ENCODE data around the gene TBC1D22B.
A peak's percentile ranks its signal among the peaks of the same experiment; 100 is the strongest.

Gene TBC1D22B

GRCh38 chr6:37257634-37258404, at the start of gene TBC1D22B, which contains the start of gene TMEM217:
Gene TBC1D22B (plus strand): TSS chr6:37257772. CDS start chr6:37257918, 146 bp downstream.
Gene TMEM217 (minus strand): TSS chr6:37258144. CDS start chr6:37219030, 39,114 bp downstream.
- DNase-seq, result peak; percentile 83

DNA sequence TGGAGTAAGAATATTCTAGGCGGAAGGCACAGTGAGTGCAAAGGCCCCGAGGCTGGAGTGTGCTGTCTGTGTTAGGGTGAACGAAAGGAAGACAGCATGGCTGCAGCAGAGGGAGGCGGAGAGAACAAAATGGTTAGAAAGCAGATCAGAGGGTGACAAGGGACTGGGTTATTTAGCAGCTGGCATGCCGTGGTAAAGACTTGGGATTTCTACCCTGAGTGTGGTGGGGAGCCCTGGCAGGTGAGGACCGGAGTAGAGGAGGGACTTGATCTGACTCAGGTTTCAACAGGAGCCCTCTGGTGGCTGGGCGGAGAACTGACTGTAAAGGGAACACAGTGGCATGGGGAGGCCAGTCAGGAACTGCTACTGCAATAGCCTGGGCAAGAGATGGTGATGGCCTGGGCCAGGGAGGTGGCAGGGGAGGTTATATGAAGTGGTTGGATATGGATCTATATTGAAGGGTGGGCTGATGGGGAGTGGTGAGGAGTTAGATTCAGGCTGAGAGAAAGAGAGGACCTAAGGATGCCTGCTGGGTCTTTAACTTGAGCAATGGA, 49.6 kb upstream of the TBC1D22B start:
- DNase-seq, result peak; percentile 29

GRCh38 chr6:37208793-37209192, 48.8 kb upstream of the TBC1D22B start:
- DNase-seq, result no peak

- no peak for DNase-seq
Observed at GRCh38 chr6:37209461-37210205, 47.9 kb upstream of the TBC1D22B start.

DNA sequence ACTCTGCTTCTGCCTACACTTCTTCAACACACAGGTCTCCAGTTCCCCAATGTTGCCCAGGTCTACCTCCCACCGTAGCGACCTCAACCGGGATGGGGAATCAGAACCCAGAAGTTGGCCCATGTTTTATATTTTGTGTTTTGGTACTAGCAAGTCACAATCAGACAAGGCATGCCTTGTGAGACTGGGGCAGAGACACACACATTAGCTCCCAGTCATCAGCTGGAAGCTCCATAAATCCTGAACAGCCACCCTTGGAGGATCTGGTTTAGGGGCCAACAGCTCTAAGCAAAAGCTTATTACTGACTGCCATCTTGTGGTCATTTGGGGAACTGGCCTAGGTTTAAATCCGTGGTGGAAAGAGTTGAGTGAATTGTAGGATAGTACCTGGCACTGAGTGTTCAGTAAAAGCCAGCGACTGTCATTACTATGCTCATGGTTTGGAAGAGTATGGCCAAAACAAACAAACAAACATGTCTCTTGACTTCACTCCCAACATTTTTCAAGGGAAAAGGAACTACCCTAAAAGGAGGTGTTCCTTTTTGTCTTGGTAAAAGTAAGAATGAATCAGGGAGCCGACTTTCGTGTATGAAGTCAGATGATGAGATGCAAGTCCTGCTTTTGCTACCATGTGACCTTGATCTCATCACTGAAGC, 47.1 kb upstream of the TBC1D22B start:
- DNase-seq, result peak; percentile 47

DNA sequence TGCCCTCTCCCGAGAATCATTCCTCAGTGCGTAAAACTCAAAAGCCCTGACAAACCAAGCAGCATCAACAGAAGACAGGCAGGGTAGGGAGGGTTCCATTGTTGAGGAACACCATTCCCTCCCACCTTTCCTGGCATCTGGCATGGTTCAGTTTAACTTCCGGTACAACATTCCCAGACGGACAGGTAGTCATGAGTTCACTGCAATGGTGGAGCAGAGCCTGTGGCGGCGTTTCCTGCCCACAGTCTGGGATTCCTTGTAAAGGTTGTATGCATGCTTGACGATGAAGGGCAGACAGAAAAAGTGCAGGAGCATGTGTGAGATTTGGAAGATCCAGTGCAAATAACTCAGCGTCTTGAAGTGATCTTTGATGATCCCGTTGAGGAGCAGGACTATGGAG, 45.3 kb upstream of the TBC1D22B start:
- DNase-seq, result no peak

DNA sequence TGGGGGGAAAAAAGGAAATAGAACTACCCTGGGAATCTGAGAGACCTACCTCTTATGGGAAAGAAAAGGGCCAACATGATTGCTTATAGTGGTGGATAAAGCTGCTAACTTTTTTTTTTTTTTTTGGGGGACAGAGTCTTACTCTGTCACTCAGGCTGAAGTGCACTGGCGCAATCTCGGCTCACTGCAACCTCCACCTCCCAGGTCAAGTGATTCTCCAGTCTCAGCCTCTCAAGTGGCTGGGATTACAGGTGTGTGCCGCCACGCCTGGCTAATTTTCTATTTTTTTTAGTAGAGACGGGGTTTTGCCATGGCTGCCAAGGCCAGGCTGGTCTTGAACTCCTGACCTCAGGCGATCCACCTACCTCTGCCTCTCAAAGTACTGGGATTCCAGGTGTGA, 39.5 kb upstream of the TBC1D22B start:
- DNase-seq, result no peak

GRCh38 chr6:37218511-37218910, 39.1 kb upstream of the TBC1D22B start:
- DNase-seq, result no peak

- no peak for DNase-seq
Observed at GRCh38 chr6:37221585-37222124, 35.9 kb upstream of the TBC1D22B start.

- peak; percentile 89 for DNase-seq
Observed at GRCh38 chr6:37222125-37222967, 35.2 kb upstream of the TBC1D22B start.

DNA sequence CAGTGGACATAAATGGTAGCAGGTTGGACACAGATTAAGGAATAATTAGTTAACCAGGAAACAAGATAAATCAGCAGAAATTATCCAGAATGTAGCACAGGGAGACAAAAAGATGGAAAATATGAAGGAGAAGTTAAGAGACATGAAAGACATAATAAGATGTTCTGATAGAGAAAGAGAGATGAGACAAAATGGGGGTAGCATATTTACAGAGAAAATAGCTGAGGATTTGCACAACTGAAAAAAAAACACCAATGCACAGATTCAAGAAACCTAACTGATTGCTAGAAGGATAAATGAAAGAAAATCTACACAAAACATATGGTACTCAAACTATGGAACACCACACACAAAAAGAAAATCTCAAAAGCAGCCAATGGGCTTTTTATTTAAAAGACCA, 34.6 kb upstream of the TBC1D22B start:
- no peak for DNase-seq

DNA sequence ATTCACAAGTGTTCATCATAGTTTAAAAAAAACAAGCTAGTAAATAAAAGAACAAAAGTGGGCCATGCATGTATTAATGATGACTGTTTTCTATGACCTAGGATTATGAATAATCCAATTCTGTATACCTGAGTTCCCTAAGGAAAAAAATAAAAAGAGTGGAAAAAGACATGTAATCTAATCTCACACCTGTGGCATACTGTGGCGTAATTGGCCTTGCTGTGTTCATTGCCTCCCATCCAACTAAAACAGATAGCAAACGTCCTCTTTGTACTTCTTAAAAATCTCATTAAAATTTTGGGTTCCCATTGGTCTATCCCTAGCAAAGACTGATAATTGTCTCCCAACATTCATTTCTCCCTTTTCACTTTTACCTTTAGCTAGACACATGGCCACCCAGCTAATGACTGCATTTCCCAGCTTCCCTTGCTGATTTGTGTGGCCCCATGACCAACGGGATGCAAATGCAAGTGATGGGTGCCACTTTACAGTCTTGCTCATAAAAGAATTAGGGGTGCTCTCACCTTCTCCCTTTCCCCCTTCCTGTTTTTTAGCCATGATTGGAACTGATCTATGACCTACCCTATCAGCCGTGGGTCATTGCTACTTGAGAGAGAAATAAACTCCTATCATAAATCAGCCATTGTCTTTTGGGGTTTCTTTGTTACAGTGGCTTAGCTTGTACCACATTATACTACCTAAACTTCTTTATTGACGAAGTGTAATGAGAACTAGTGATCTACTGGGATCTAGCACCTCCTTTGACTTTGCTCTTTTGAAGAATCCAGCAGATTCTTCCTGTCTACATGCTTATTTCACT, 32.0 kb upstream of the TBC1D22B start:
- DNase-seq, result no peak

DNA sequence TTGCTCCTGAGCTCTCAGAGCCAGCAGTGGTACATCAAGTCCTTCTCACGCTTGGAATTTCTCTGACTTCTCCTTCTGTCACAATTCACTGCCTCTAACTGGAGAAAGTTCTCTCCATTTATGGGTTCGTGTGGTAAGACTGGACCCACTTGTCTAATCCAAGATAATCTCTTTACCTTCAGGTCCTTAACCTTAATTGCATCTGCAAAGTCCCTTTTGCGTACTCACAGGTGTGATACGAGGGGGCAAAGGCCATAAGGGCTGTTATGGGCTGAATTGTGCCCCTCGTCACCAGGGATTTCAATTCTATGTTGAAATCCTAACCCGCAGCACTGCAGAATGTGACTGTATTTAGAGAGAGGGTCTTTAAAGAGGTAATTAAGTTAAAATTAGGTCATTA, 27.5 kb upstream of the TBC1D22B start:
- DNase-seq, result no peak

DNA sequence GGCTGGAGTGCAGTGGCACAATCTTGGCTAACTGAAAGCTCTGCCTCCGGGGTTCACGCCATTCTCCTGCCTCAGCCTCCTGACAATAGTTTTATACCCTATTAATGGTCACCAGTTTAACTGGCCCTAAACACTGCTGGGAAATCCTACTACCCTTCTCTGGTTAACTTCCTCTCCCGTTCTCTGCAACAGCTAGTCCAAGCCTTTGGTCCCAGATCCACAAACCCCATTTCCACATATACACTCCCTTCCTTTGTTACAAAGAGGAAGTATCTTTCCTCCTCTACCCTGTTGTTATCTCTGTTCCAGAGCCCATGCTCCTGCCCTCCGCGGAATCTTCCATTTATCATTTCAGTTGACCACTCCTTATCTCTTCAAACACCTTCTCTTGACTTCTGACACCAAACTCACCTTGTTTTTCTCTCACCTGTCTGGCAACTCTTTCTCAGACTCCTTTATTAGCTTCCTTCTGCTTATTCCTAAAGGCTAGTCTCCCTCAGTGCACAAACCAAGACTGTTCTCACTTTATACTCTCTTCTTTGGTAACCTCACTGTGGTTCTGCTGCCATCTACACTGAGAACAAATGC, 25.0 kb upstream of the TBC1D22B start:
- DNase-seq, result no peak

DNA sequence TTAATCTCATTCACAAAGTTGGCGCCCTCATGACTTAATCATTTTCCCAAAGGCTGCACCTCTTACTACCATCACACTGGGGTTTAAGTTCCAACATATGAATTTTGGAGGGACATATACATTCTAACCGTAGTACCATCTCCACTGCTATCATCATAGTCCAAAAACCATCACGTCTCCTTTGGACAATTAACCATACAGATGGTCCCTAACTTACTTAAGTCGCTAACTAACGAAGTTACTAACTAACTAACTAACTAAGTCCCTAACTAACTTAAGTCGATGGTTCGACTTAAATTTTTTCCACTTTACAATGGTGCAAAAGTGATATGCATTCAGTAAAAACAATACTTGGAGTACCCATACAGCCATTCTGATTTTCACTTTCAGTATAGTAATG, 24.0 kb upstream of the TBC1D22B start:
- no peak for DNase-seq

- DNase-seq, result no peak
Observed at GRCh38 chr6:37236921-37237320, 20.7 kb upstream of the TBC1D22B start.

- no peak for DNase-seq
Observed at GRCh38 chr6:37237789-37238188, 19.8 kb upstream of the TBC1D22B start.

DNA sequence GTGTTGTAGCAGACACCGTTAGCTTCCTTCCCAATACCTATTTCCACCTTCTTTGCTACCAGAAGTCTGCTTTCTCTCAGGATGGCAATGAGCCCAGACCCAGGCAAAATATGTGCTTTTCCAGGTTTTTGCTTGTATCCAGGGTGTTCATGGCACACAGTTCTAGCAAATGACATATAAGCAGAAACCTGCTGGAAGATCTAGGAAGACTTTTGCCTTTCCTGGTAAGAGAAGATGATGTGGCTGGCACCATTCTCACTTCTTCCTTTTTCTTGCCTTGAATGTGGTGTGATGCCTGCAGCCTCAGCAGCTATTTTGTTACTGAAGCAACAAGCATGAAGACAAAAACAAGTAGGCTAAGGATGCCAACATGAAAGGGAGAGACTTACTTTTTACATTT, 19.2 kb upstream of the TBC1D22B start:
- DNase-seq, result no peak

- DNase-seq, result no peak
Observed at GRCh38 chr6:37239526-37239925, 18.0 kb upstream of the TBC1D22B start.

DNA sequence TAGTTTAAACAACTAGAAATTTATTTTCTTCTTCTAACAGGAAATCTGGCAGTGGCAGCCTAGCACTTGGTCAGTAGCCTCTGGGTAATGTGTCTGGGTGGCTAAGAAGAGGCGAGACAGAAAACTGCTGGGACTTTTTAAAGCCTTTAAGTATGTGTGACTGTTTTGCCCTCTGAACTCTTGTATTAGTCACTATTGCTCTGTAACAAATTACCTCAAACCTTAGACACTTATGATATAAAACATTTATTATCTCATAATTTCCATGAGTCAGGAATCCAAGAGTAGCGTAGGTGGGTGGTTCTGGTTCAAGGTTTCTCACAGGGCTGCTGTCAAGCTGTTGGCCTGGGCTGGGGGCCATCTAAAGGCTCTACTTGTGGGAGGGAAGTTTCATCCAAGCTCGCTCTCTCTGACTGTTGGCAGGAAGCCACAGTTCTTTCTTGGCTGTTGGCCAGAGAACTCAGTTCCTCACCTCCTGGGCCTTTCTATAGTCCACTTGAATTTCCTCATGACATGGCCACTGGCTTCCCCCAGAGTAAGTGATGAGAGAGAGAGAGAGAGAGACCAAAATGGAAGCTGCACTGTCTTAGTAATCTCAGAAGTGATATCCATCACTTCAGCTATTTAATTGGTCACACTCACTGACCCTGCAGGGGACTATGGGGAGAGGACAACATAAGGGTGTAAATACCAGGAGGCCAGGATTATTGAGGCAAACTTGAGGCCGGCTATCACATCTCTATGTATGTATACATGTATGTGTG, 17.4 kb upstream of the TBC1D22B start:
- peak; percentile 86 for DNase-seq
